ENCODE data around the gene HRH3.

GRCh38 chr20:62266851-62267250, 46.8 kb upstream of the HRH3 start:
- TF ChIP-seq POLR2A (IDR thresholded peaks at IDR 0.05; ENCODE audit: low read depth, low read length): no peak
- no peak for TF ChIP-seq POLR2AphosphoS5 (IDR thresholded peaks at IDR 0.05; ENCODE audit: low read depth, low read length)
- no peak for TF ChIP-seq TAF1 (IDR thresholded peaks at IDR 0.05; ENCODE audit: borderline replicate concordance, low read depth, low read length)

Measured in GM12892 (cell line).